ENCODE measurements around the gene LSAMP.
A peak's percentile ranks its signal among the peaks of the same experiment; 100 is the strongest.

The LSAMP gene

GRCh38 chr3:115927197-115927596 lies 518.1 kb downstream of the LSAMP start:
- DNase-seq, result no peak

- peak; percentile 0 for DNase-seq
Measured at GRCh38 chr3:115922681-115923347, 522.5 kb downstream of the LSAMP start.

- no peak for DNase-seq
Measured at GRCh38 chr3:115921711-115922110, 523.6 kb downstream of the LSAMP start.

GRCh38 chr3:115918900-115919299 lies 526.4 kb downstream of the LSAMP start:
- DNase-seq, result no peak

GRCh38 chr3:115916866-115917265 lies 528.4 kb downstream of the LSAMP start:
- no peak for DNase-seq

GRCh38 chr3:115915061-115915460 lies 530.2 kb downstream of the LSAMP start:
- DNase-seq, result no peak

GRCh38 chr3:115913069-115913686 lies 532.1 kb downstream of the LSAMP start:
- peak; percentile 2 for DNase-seq

GRCh38 chr3:115912372-115912771 lies 532.9 kb downstream of the LSAMP start:
- DNase-seq, result no peak

GRCh38 chr3:115905871-115906270 lies 539.4 kb downstream of the LSAMP start:
- DNase-seq, result no peak

GRCh38 chr3:115903843-115904242 lies 541.4 kb downstream of the LSAMP start:
- DNase-seq, result no peak

GRCh38 chr3:115901008-115901407 lies 544.3 kb downstream of the LSAMP start:
- no peak for DNase-seq

- DNase-seq, result no peak
Measured at GRCh38 chr3:115899535-115899934, 545.8 kb downstream of the LSAMP start.

GRCh38 chr3:115898656-115899410 lies 546.5 kb downstream of the LSAMP start:
- DNase-seq, result no peak

GRCh38 chr3:115891006-115891636 lies 554.2 kb downstream of the LSAMP start:
- no peak for DNase-seq

GRCh38 chr3:115890579-115890978 lies 554.7 kb downstream of the LSAMP start:
- DNase-seq, result no peak

GRCh38 chr3:115885621-115886020 lies 559.7 kb downstream of the LSAMP start:
- no peak for DNase-seq

- no peak for DNase-seq
Measured at GRCh38 chr3:115877615-115877899, 567.7 kb downstream of the LSAMP start.

GRCh38 chr3:115876876-115877614 lies 568.2 kb downstream of the LSAMP start:
- peak; percentile 7 for DNase-seq

- DNase-seq, result no peak
Measured at GRCh38 chr3:115875460-115875859, 569.8 kb downstream of the LSAMP start.

- no peak for DNase-seq
Measured at GRCh38 chr3:115871735-115872134, 573.6 kb downstream of the LSAMP start.

GRCh38 chr3:115864911-115865310 lies 580.4 kb downstream of the LSAMP start:
- DNase-seq, result no peak

GRCh38 chr3:115862849-115863248 lies 582.4 kb downstream of the LSAMP start:
- DNase-seq, result no peak

- peak; percentile 16 for DNase-seq
Measured at GRCh38 chr3:115862099-115862498, 583.2 kb downstream of the LSAMP start.

Measured in COR-L47 (cell line).